Gastrocnemius medialis (tissue), 4 donors: Measurements from ENCODE around the gene TNC. TPM values are rescaled to one million over a fixed set of nuclear protein-coding genes. Genes with fewer than 3 reads are reported as not detected.

Experiments used
- ATAC-seq, 2 donors: fragments of 150-250 bp; one replicate each; pipeline ENCODE4 v1.9.1; 2016
- DNase-seq, 2 donors: peaks; one replicate each; pipeline ENCODE4 v3.0.0-alpha.2; 2019
- H3K27ac ChIP-seq, 4 donors: fragments of 200-600 bp; sonication (generic); 1 replicate in 1 of 4; 2 replicates in 3 of 4; pipeline ENCODE4 v1.5.1; 2016 to 2018; ENCODE audit warnings: mild to moderate bottlenecking in 2 of 4, moderate library complexity in 1 of 4
- H3K27me3 ChIP-seq, 3 donors: fragments of 200-600 bp; sonication (generic) in 2 of 3; 1 replicate in 1 of 3; 2 replicates in 2 of 3; pipeline versions ENCODE4 v1.5.1 to v1.6.0; 2016 to 2019; ENCODE audit warnings: mild to moderate bottlenecking in 1 of 3, moderate library complexity in 1 of 3
- H3K36me3 ChIP-seq, 2 donors: fragments of 200-600 bp; sonication (generic) in 1 of 2; one replicate each; pipeline ENCODE4 v1.5.1; 2017 to 2018
- H3K4me1 ChIP-seq, 2 donors: fragments of 200-600 bp; sonication (generic) in 1 of 2; one replicate each; pipeline ENCODE4 v1.5.1; 2016 to 2017; ENCODE audit warnings: mild to moderate bottlenecking in 2 of 2
- H3K4me3 ChIP-seq, 4 donors: fragments of 200-600 bp; sonication (generic) in 3 of 4; 1 replicate in 1 of 4; 2 replicates in 3 of 4; pipeline ENCODE4 v1.5.1; 2016 to 2019; ENCODE audit warnings: mild to moderate bottlenecking in 2 of 4
- H3K9me3 ChIP-seq, 3 donors: fragments of 200-600 bp; sonication (generic) in 2 of 3; 1 replicate in 1 of 3; 2 replicates in 2 of 3; pipeline ENCODE4 v1.5.1; 2016 to 2019
- CTCF ChIP-seq, 5 experiments: fragments of 450-650 bp in 3 of 5; fragments of 200-600 bp in 2 of 5; sonication (generic) in 2 of 5; IDR thresholded peaks in 4 of 5; conservative IDR thresholded peaks in 1 of 5; 1 replicate in 4 of 5; 2 replicates in 1 of 5; pipeline ENCODE4 v1.5.1; 2016 to 2019; ENCODE audit warnings: antibody characterized with exemption in 5 of 5, mild to moderate bottlenecking in 3 of 5, moderate library complexity in 3 of 5
- POLR2A ChIP-seq, 2 donors: fragments of 450-650 bp; IDR thresholded peaks; one replicate each; pipeline ENCODE4 v1.6.1; 2017; ENCODE audit warnings: antibody characterized with exemption in 2 of 2, mild to moderate bottlenecking in 2 of 2, moderate library complexity in 2 of 2
- in situ Hi-C, 4 donors: fragments of 200-750 bp; cut with MboI; loops; one replicate each; pipeline versions ENCODE4 v1.15.0 to v1.8.0; 2017; ENCODE audit warnings: low sequenced_read_pairs in 4 of 4
- intact Hi-C: fragments of 100-400 bp; cut with DNase I; formaldehyde crosslinking; loops from one replicate; pipeline ENCODE4 v1.15.1; 2023; ENCODE audit warnings: low total_unique reads
- total RNA-seq, 4 donors: library from RNA; depleted of rRNA; stranded (reverse); fragments of >200 nt; gene quantifications; one replicate each; pipeline versions ENCODE4 v1.1.0 to v1.2.3, GENCODE V29; 2016

TNC gene
- total RNA-seq, 4 donors from 2014 or later: 4.3 to 17.6 (median 10.7) TPM; not detected in 1

- ATAC-seq: no peak
- H3K9me3 ChIP-seq: no peaks in the 10 kb centered on the region
Measured at GRCh38 chr9:115161446-115161845, 43.5 kb upstream of the TNC start.

GRCh38 chr9:115158661-115159481 lies 40.9 kb upstream of the TNC start:
- no peaks in the 10 kb centered on the region for H3K4me1 ChIP-seq
- no peak overlapping the region for H3K27ac ChIP-seq
- H3K9me3 ChIP-seq: no peaks in the 10 kb centered on the region
- intact Hi-C loops: no loop called here
- DNase-seq: no peak
- ATAC-seq: no peak
- no peak overlapping the region for H3K4me3 ChIP-seq
- in situ Hi-C loops: no loop called here
- H3K27me3 ChIP-seq: no peaks in the 10 kb centered on the region
- no peaks in the 10 kb centered on the region for H3K36me3 ChIP-seq
- TF ChIP-seq POLR2A (IDR thresholded peaks at IDR 0.05) (no peak), CTCF (IDR thresholded peaks at IDR 0.05 in 4 of 5, conservative IDR thresholded peaks at IDR 0.05 in 1 of 5) (no peak)

More at GRCh38 chr9:115161446-115161845, 43.5 kb upstream of the TNC start:
- H3K4me1 ChIP-seq: no peaks in the 10 kb centered on the region
- in situ Hi-C loops: no loop called here
- intact Hi-C loops: no loop called here
- no peak overlapping the region for H3K4me3 ChIP-seq
- no peak for DNase-seq
- TF ChIP-seq POLR2A (IDR thresholded peaks at IDR 0.05) (no peak), CTCF (IDR thresholded peaks at IDR 0.05 in 4 of 5, conservative IDR thresholded peaks at IDR 0.05 in 1 of 5) (no peak)
- H3K36me3 ChIP-seq: no peaks in the 10 kb centered on the region
- H3K27me3 ChIP-seq: no peaks in the 10 kb centered on the region
- H3K27ac ChIP-seq: no peak overlapping the region

GRCh38 chr9:115157245-115157674 lies 39.3 kb upstream of the TNC start:
- Histone ChIP-seq H3K36me3 (no peaks in the 10 kb centered on the region), H3K9me3 (no peaks in the 10 kb centered on the region), H3K4me1 (no peaks in the 10 kb centered on the region), H3K4me3 (no peak overlapping the region), H3K27me3 (no peaks in the 10 kb centered on the region), H3K27ac (no peak overlapping the region)
- intact Hi-C loops: no loop called here
- ATAC-seq (peak in 1 of 2 donors; percentile 44), DNase-seq (no peak)
- TF ChIP-seq CTCF (IDR thresholded peaks at IDR 0.05 in 4 of 5, conservative IDR thresholded peaks at IDR 0.05 in 1 of 5): no peak
- no peak for TF ChIP-seq POLR2A (IDR thresholded peaks at IDR 0.05)
- in situ Hi-C loops: no loop called here

GRCh38 chr9:115155037-115155436 lies 37.1 kb upstream of the TNC start:
- H3K36me3 ChIP-seq: no peaks in the 10 kb centered on the region
- DNase-seq: peak in 1 of 2 donors; percentile 30
- H3K9me3 ChIP-seq: no peaks in the 10 kb centered on the region
- H3K27ac ChIP-seq: no peak overlapping the region
- intact Hi-C loops (no loop called here), in situ Hi-C loops (no loop called here)
- TF ChIP-seq CTCF (IDR thresholded peaks at IDR 0.05 in 4 of 5, conservative IDR thresholded peaks at IDR 0.05 in 1 of 5) (no peak), POLR2A (IDR thresholded peaks at IDR 0.05) (no peak)
- H3K4me1 ChIP-seq: no peaks in the 10 kb centered on the region
- H3K4me3 ChIP-seq: no peak overlapping the region
- ATAC-seq: peak; percentile 33 to 55
- no peaks in the 10 kb centered on the region for H3K27me3 ChIP-seq
